ENCODE measurements around the gene CYP26B1. TPM values are rescaled to one million over a fixed set of nuclear protein-coding genes. Genes with fewer than 3 reads are reported as not detected.

The CYP26B1 gene
- total RNA-seq, 1 experiment from 2014 or later: 1.3 TPM

DNA sequence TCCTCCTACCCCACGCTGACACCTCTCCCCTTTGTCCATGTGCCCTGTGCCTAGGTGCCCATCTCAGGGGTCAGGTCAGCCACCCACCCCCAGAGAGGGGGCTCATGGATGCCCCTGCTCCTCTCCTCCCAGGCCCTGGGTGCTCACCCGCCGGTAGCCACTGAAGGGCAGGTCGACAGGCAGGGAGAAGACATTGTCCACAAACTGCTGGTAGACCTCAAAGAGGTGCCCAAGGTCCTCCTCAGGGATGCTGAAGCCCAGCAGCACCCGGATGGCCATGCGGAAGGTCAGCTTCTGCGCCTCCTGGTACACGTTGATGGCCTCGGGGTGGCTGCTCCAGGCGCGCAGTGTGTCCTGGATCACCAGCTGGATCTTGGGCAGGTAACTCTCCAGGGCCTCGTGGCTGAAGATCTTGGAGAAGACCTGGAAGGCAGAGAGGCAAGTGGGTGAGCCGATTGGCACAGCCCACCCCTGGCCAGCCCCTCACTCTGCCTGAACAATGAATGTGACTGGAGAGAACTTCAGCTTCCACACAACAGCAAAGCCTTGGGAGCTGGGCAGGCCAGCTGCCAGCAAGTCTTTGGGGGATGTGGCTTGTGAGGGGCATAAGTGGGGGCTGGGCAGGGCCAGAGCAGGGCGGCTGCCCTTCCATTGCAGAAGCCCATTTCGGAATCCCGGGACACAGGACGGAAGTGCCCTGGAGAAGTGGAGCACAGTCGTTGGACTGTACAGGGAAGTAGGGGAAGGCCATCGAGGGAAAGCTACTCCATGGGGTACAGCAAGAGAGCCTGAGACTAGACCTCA, 12.5 kb downstream of the CYP26B1 start:
- Histone ChIP-seq H3K4me3 (no peak overlapping the region), H3F3A (ENCODE audit: insufficient read depth, low read depth) (peaks cover 25% of the 10 kb centered on the region), H3K27ac (no peak overlapping the region), H3K9me2 (ENCODE audit: insufficient read depth) (no peaks in the 10 kb centered on the region), H3K4me2 (no peak overlapping the region), H3K4me1 (replicated peaks; ENCODE audit: insufficient read depth) (peaks cover 31% of the 10 kb centered on the region), H3K36me3 (ENCODE audit: low read depth) (no peaks in the 10 kb centered on the region), H3K79me2 (ENCODE audit: low read depth) (no peaks in the 10 kb centered on the region), H3K27me3 (ENCODE audit: insufficient read depth, low read depth) (no peaks in the 10 kb centered on the region), H2AFZ (no peak overlapping the region), H4K20me1 (ENCODE audit: insufficient read depth) (no peaks in the 10 kb centered on the region; the same call in 1 of the 2 replicates), H3K9me3 (ENCODE audit: insufficient read depth, low read depth) (no peaks in the 10 kb centered on the region)
- no TSS peak for BruUV-seq (replicated peaks)
- intact Hi-C loops (cut with micrococcal nuclease; ENCODE audit: unreplicated experiment): loop anchor here (5.0 kb wide), 4 partner anchors 138 to 528 kb away; no protein-coding TSS in a partner anchor
- DNase-seq: no peak
- ChIA-PET POLR2A (ENCODE audit: unreplicated experiment) (no interaction called here), CTCF (interaction anchor here (0.6 kb wide), 1 partner anchor 720 kb away, joined by 4 read pairs; no protein-coding TSS in a partner anchor)
- TF ChIP-seq, protein P1, sequence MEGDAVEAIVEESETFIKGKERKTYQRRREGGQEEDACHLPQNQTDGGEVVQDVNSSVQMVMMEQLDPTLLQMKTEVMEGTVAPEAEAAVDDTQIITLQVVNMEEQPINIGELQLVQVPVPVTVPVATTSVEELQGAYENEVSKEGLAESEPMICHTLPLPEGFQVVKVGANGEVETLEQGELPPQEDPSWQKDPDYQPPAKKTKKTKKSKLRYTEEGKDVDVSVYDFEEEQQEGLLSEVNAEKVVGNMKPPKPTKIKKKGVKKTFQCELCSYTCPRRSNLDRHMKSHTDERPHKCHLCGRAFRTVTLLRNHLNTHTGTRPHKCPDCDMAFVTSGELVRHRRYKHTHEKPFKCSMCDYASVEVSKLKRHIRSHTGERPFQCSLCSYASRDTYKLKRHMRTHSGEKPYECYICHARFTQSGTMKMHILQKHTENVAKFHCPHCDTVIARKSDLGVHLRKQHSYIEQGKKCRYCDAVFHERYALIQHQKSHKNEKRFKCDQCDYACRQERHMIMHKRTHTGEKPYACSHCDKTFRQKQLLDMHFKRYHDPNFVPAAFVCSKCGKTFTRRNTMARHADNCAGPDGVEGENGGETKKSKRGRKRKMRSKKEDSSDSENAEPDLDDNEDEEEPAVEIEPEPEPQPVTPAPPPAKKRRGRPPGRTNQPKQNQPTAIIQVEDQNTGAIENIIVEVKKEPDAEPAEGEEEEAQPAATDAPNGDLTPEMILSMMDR (conservative IDR thresholded peaks at IDR 0.05): no peak
- no peak for TF ChIP-seq EZH2 (IDR thresholded peaks at IDR 0.05; ENCODE audit: low read depth)

DNA sequence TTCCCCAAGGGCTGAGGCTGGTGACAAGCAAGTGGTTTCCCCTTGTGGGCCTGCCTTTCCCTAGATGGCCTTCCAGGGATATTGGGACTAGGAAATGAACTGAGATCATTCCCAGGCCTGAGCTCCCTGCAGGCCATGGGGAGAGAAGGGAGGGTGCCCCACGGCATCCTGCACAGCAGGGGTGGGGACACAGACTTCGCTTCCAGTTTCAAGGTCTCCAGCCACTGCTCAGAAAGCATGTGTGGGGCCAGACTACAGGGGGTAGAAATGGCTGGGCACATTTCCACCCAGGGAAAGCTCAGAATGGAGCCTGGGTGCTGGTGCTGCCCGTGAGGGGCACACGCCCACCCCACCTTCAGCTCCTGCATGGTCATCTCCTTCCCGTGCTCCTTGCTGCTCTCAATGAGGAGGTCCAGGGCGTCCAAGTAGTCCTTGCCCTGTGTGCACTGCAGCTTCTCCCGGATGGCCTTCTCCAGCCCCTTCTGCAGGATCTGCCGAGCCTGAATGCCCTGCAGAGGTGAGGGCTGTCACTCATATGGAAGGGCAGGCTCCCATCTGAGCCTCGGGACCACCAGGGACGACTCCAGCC, 13.2 kb downstream of the CYP26B1 start:
- ChIA-PET CTCF (no interaction called here), POLR2A (ENCODE audit: unreplicated experiment) (no interaction called here)
- Histone ChIP-seq H3K36me3 (ENCODE audit: low read depth) (no peaks in the 10 kb centered on the region), H2AFZ (no peak overlapping the region), H3K9me2 (ENCODE audit: insufficient read depth) (no peaks in the 10 kb centered on the region), H3K79me2 (ENCODE audit: low read depth) (no peaks in the 10 kb centered on the region), H3K4me3 (no peak overlapping the region), H3K4me1 (replicated peaks; ENCODE audit: insufficient read depth) (peaks cover 24% of the 10 kb centered on the region), H3K4me2 (no peak overlapping the region), H3F3A (ENCODE audit: insufficient read depth, low read depth) (peaks cover 20% of the 10 kb centered on the region), H3K9me3 (ENCODE audit: insufficient read depth, low read depth) (no peaks in the 10 kb centered on the region), H4K20me1 (ENCODE audit: insufficient read depth) (no peaks in the 10 kb centered on the region; the same call in 1 of the 2 replicates), H3K27ac (no peak overlapping the region), H3K27me3 (ENCODE audit: insufficient read depth, low read depth) (no peaks in the 10 kb centered on the region)
- TF ChIP-seq, protein P1 (conservative IDR thresholded peaks at IDR 0.05): no peak
- no TSS peak for BruUV-seq (replicated peaks)
- intact Hi-C loops (cut with micrococcal nuclease; ENCODE audit: unreplicated experiment): no loop called here
- no peak for DNase-seq

GRCh38 chr2:72133721-72134407, 13.8 kb downstream of the CYP26B1 start:
- Histone ChIP-seq H3K4me2 (no peak overlapping the region), H3K36me3 (ENCODE audit: low read depth) (no peaks in the 10 kb centered on the region), H3F3A (ENCODE audit: insufficient read depth, low read depth) (peaks cover 13% of the 10 kb centered on the region), H2AFZ (no peak overlapping the region), H4K20me1 (ENCODE audit: insufficient read depth) (no peaks in the 10 kb centered on the region; the same call in 1 of the 2 replicates), H3K79me2 (ENCODE audit: low read depth) (no peaks in the 10 kb centered on the region), H3K27ac (no peak overlapping the region), H3K27me3 (ENCODE audit: insufficient read depth, low read depth) (no peaks in the 10 kb centered on the region), H3K4me1 (replicated peaks; ENCODE audit: insufficient read depth) (peaks cover 17% of the 10 kb centered on the region), H3K4me3 (no peak overlapping the region), H3K9me3 (ENCODE audit: insufficient read depth, low read depth) (no peaks in the 10 kb centered on the region), H3K9me2 (ENCODE audit: insufficient read depth) (no peaks in the 10 kb centered on the region)
- POLR2A ChIA-PET (ENCODE audit: unreplicated experiment): no interaction called here
- CTCF ChIA-PET: no interaction called here
- DNase-seq: no peak
- TF ChIP-seq EZH2 (IDR thresholded peaks at IDR 0.05; ENCODE audit: low read depth): no peak
- TF ChIP-seq, protein P1 (conservative IDR thresholded peaks at IDR 0.05): no peak
- BruUV-seq (replicated peaks): no TSS peak
- intact Hi-C loops (cut with micrococcal nuclease; ENCODE audit: unreplicated experiment): no loop called here
